Lung (tissue), 12 donors: ENCODE measurements around the gene UAP1L1. TPM values are rescaled to one million over a fixed set of nuclear protein-coding genes. Genes with fewer than 3 reads are reported as not detected.

Experiments used
- ATAC-seq: fragments of 200-7000 bp; cut with Tn5 transposase; one replicate; pipeline ENCODE4 v1.9.1; 2020; ENCODE audit warnings: moderate number of reproducible peaks; ENCODE audit not compliant: insufficient read depth, low FRiP score
- DNase-seq, 3 donors: peaks; one replicate each; pipeline ENCODE4 v3.0.0-alpha.2; 2013 to 2017
- H3K27ac ChIP-seq, 2 donors: one replicate each; pipeline ENCODE4 v1.5.1; 2013; ENCODE audit warnings: mild to moderate bottlenecking in 2 of 2, moderate library complexity in 2 of 2, control low read depth in 1 of 2, inconsistent platforms in 1 of 2, low read depth in 1 of 2, low read length in 1 of 2
- H3K27me3 ChIP-seq, 3 donors: one replicate each; pipeline ENCODE4 v1.5.1; 2013; ENCODE audit warnings: low read length in 2 of 3; ENCODE audit not compliant: control insufficient read depth in 3 of 3, insufficient read depth in 3 of 3
- H3K36me3 ChIP-seq, 4 donors: one replicate each; pipeline ENCODE4 v1.5.1; 2013; ENCODE audit warnings: low read length in 4 of 4, mild to moderate bottlenecking in 1 of 4, moderate library complexity in 1 of 4; ENCODE audit not compliant: control insufficient read depth in 4 of 4, insufficient read depth in 4 of 4
- H3K4me1 ChIP-seq, 5 donors: one replicate each; pipeline ENCODE4 v1.5.1; 2013; ENCODE audit warnings: low read length in 5 of 5, mild to moderate bottlenecking in 2 of 5, moderate library complexity in 1 of 5; ENCODE audit not compliant: control insufficient read depth in 5 of 5, insufficient read depth in 5 of 5
- H3K4me3 ChIP-seq: one replicate; pipeline ENCODE4 v1.5.1; 2013; ENCODE audit warnings: mild to moderate bottlenecking, control low read depth, moderate library complexity
- H3K9ac ChIP-seq, 2 donors: one replicate each; pipeline ENCODE4 v1.5.1; 2013; ENCODE audit warnings: low read length in 2 of 2, control low read depth in 1 of 2; ENCODE audit not compliant: insufficient read depth in 1 of 2
- H3K9me3 ChIP-seq, 4 donors: one replicate each; pipeline ENCODE4 v1.5.1; 2013; ENCODE audit warnings: low read length in 3 of 4, mild to moderate bottlenecking in 1 of 4, moderate library complexity in 1 of 4; ENCODE audit not compliant: control insufficient read depth in 4 of 4, insufficient read depth in 3 of 4
- WGBS, 2 donors: extraction: QIAGEN DNeasy Blood & Tissue Kit; methylation state at CpG; one replicate each; pipeline ENCODE4 v1.1.7; 2013; 5-methylcytosine and 5-hydroxymethylcytosine counted together
- polyA plus RNA-seq, 2 donors: library from polyadenylated mRNA; stranded (reverse); fragments of 200-250 nt; gene quantifications; one replicate each; pipeline ENCODE4 v1.2.1, GENCODE V29; 2013
- total RNA-seq, 2 donors: library from RNA; depleted of rRNA in 1 of 2; stranded (reverse); fragments of >200 nt in 1 of 2; gene quantifications; one replicate each; pipeline ENCODE4 v1.2.1, GENCODE V29; 2014 to 2021
- TF ChIP-seq, protein P1 (sequence below): IDR thresholded peaks from 2 replicates; pipeline ENCODE4 v1.5.1; 2012; ENCODE audit warnings: mild to moderate bottlenecking; ENCODE audit errors: control extremely low read depth, extremely low read depth
- donor health status: control.
- donor health status: control.
- donor health status: Bipolar disorder and iron deficiency.
- donor health status: healthy.
- donor health status: DM: yes; HTN: yes; CAD: no.

UAP1L1 gene
- total and polyA plus RNA-seq, 4 donors, result 12.2 to 35.5 (median 17.1) TPM

- no peak overlapping the region for H3K9ac ChIP-seq
- TF ChIP-seq, protein P1, sequence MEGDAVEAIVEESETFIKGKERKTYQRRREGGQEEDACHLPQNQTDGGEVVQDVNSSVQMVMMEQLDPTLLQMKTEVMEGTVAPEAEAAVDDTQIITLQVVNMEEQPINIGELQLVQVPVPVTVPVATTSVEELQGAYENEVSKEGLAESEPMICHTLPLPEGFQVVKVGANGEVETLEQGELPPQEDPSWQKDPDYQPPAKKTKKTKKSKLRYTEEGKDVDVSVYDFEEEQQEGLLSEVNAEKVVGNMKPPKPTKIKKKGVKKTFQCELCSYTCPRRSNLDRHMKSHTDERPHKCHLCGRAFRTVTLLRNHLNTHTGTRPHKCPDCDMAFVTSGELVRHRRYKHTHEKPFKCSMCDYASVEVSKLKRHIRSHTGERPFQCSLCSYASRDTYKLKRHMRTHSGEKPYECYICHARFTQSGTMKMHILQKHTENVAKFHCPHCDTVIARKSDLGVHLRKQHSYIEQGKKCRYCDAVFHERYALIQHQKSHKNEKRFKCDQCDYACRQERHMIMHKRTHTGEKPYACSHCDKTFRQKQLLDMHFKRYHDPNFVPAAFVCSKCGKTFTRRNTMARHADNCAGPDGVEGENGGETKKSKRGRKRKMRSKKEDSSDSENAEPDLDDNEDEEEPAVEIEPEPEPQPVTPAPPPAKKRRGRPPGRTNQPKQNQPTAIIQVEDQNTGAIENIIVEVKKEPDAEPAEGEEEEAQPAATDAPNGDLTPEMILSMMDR, result no peak
- DNase-seq, result no peak
- no peaks in the 10 kb centered on the region for H3K36me3 ChIP-seq
- peaks cover 0 to 3% (median 0%) of the 10 kb centered on the region in 4 donors for H3K9me3 ChIP-seq
- no peak overlapping the region for H3K4me3 ChIP-seq
- no peak for ATAC-seq
- WGBS, 2 donors, result 92 to 93% methylated on average over 17 of the region's 17 CpGs
- H3K27me3 ChIP-seq, result peaks cover 12 to 30% (median 18%) of the 10 kb centered on the region in 3 donors
- no peak overlapping the region for H3K27ac ChIP-seq
- peaks cover 0 to 35% (median 12%) of the 10 kb centered on the region in 5 donors for H3K4me1 ChIP-seq
Observed at GRCh38 chr9:137051145-137051724, 26.1 kb upstream of the UAP1L1 start.

- no peak for ATAC-seq
- Histone ChIP-seq H3K9ac (no peak overlapping the region), H3K4me3 (no peak overlapping the region), H3K27ac (no peak overlapping the region), H3K4me1 (peaks cover 0 to 38% (median 12%) of the 10 kb centered on the region in 5 donors), H3K36me3 (no peaks in the 10 kb centered on the region), H3K27me3 (peaks cover 7 to 32% (median 12%) of the 10 kb centered on the region in 3 donors), H3K9me3 (peaks cover 0 to 3% (median 0%) of the 10 kb centered on the region in 4 donors)
- WGBS, 2 donors, result 77 to 90% methylated on average over 8 of the region's 8 CpGs
- no peak for DNase-seq
- TF ChIP-seq, protein P1, result no peak
Observed at GRCh38 chr9:137052293-137052692, 25.0 kb upstream of the UAP1L1 start.

- TF ChIP-seq, protein P1, result no peak
- Histone ChIP-seq H3K27ac (no peak overlapping the region), H3K9ac (no peak overlapping the region), H3K36me3 (no peaks in the 10 kb centered on the region), H3K27me3 (peaks cover 3 to 27% (median 4%) of the 10 kb centered on the region in 3 donors), H3K4me1 (peaks cover 0 to 39% (median 12%) of the 10 kb centered on the region in 5 donors), H3K4me3 (peak overlapping the region; percentile 13), H3K9me3 (peaks cover 0 to 3% (median 0%) of the 10 kb centered on the region in 4 donors)
- DNase-seq (no peak), ATAC-seq (no peak)
- 13% methylated on average over 59 to 71 of the region's 71 CpGs for WGBS, 2 donors
Observed at GRCh38 chr9:137052998-137053943, 24.0 kb upstream of the UAP1L1 start.
